ENCODE data around the gene ZXDA.

The ZXDA gene

GRCh38 chrX:57904176-57904880 is 5.9 kb downstream of the ZXDA start:
- no peak for DNase-seq (ENCODE audit: low spot score)
- Mint-ChIP-seq H3K9me3 (no peaks in the 10 kb centered on the region), H3K36me3 (ENCODE audit: low read depth) (peaks cover 12% of the 10 kb centered on the region), H3K4me3 (no peak overlapping the region), H3K27ac (no peak overlapping the region), H3K27me3 (ENCODE audit: low read depth) (no peaks in the 10 kb centered on the region), H3K4me1 (ENCODE audit: low read depth) (peaks cover 24% of the 10 kb centered on the region)

GRCh38 chrX:57902633-57903032 is 7.6 kb downstream of the ZXDA start:
- H3K27me3 Mint-ChIP-seq (ENCODE audit: low read depth) = no peaks in the 10 kb centered on the region
- DNase-seq (ENCODE audit: low spot score) = no peak
- H3K27ac Mint-ChIP-seq = no peak overlapping the region
- peaks cover 20% of the 10 kb centered on the region for H3K4me1 Mint-ChIP-seq (ENCODE audit: low read depth)
- H3K9me3 Mint-ChIP-seq = no peaks in the 10 kb centered on the region
- H3K36me3 Mint-ChIP-seq (ENCODE audit: low read depth) = peaks cover 12% of the 10 kb centered on the region
- no peak overlapping the region for H3K4me3 Mint-ChIP-seq

- Mint-ChIP-seq H3K4me1 (ENCODE audit: low read depth) (peaks cover 10% of the 10 kb centered on the region), H3K27me3 (ENCODE audit: low read depth) (no peaks in the 10 kb centered on the region), H3K27ac (no peak overlapping the region), H3K4me3 (no peak overlapping the region), H3K9me3 (no peaks in the 10 kb centered on the region), H3K36me3 (ENCODE audit: low read depth) (peaks cover 9% of the 10 kb centered on the region)
- no peak for DNase-seq (ENCODE audit: low spot score)
Measured at GRCh38 chrX:57901466-57901865, 8.8 kb downstream of the ZXDA start.

- Mint-ChIP-seq H3K9me3 (no peaks in the 10 kb centered on the region), H3K27me3 (ENCODE audit: low read depth) (no peaks in the 10 kb centered on the region), H3K27ac (no peak overlapping the region), H3K4me3 (no peak overlapping the region), H3K36me3 (ENCODE audit: low read depth) (peaks cover 5% of the 10 kb centered on the region), H3K4me1 (ENCODE audit: low read depth) (peaks cover 7% of the 10 kb centered on the region)
- no peak for DNase-seq (ENCODE audit: low spot score)
Measured at GRCh38 chrX:57900975-57901374, 9.3 kb downstream of the ZXDA start.

- Mint-ChIP-seq H3K9me3 (peaks cover 3% of the 10 kb centered on the region), H3K4me3 (no peak overlapping the region), H3K27ac (no peak overlapping the region), H3K36me3 (ENCODE audit: low read depth) (peaks cover under 1% of the 10 kb centered on the region), H3K27me3 (ENCODE audit: low read depth) (no peaks in the 10 kb centered on the region), H3K4me1 (ENCODE audit: low read depth) (peaks cover under 1% of the 10 kb centered on the region)
- DNase-seq (ENCODE audit: low spot score) = no peak
Measured at GRCh38 chrX:57899906-57900305, 10.4 kb downstream of the ZXDA start.

GRCh38 chrX:57899064-57899463 is 11.2 kb downstream of the ZXDA start:
- no peaks in the 10 kb centered on the region for H3K36me3 Mint-ChIP-seq (ENCODE audit: low read depth)
- H3K4me1 Mint-ChIP-seq (ENCODE audit: low read depth) = no peaks in the 10 kb centered on the region
- H3K27me3 Mint-ChIP-seq (ENCODE audit: low read depth) = no peaks in the 10 kb centered on the region
- no peak overlapping the region for H3K4me3 Mint-ChIP-seq
- peaks cover 3% of the 10 kb centered on the region for H3K9me3 Mint-ChIP-seq
- no peak for DNase-seq (ENCODE audit: low spot score)
- H3K27ac Mint-ChIP-seq = no peak overlapping the region

GRCh38 chrX:57871463-57871862 is 38.8 kb downstream of the ZXDA start:
- Mint-ChIP-seq H3K9me3 (peaks cover 26% of the 10 kb centered on the region), H3K4me1 (ENCODE audit: low read depth) (no peaks in the 10 kb centered on the region), H3K27ac (no peak overlapping the region), H3K36me3 (ENCODE audit: low read depth) (no peaks in the 10 kb centered on the region), H3K27me3 (ENCODE audit: low read depth) (no peaks in the 10 kb centered on the region), H3K4me3 (no peak overlapping the region)
- no peak for DNase-seq (ENCODE audit: low spot score)

Data from T-helper 2 cell treated with Interferon-gamma antibody and Interleukin-4, amounts not matched to agents 5 μg/mL and 100 μg/mL, for 36 hours (primary cell).